Neural progenitor cell (in vitro differentiated cells): ENCODE results near the gene ARMC9.

Experiments
- EZH2 ChIP-seq: fragments of 200-600 bp; sonication (generic); IDR thresholded peaks from 2 replicates; pipeline ENCODE4 v1.6.1; 2017; ENCODE audit warnings: antibody characterized with exemption, mild to moderate bottlenecking, moderate library complexity
- EZH2phosphoT487 ChIP-seq: fragments of 200-600 bp; sonication (generic); IDR thresholded peaks from 2 replicates; pipeline ENCODE4 v1.6.1; 2017; ENCODE audit warnings: antibody characterized with exemption
- TF ChIP-seq, protein P1 (sequence below): fragments of 200-600 bp; sonication (generic); IDR thresholded peaks from 2 replicates; pipeline ENCODE4 v1.5.1; 2017; ENCODE audit warnings: antibody characterized with exemption, mild to moderate bottlenecking

DNA sequence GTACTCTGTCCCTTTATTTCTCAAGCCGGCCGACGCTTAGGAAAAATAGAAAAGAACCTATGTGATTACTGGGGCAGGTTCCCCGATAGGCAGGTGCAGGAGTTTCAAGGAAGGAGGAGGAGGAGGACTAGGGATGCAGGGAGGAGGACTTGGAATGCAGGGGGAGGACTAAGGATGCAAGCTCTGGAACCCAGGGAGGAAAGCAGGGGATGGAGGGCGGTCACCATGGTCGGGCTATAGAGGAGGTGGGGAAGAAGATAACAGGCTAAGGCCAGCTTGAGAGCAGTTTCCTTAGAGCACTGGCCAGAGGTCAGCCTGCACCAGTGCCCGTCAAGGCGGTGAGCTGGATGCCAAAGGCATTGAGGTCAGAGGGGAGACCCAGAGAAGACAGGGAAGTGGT is 178.4 kb downstream of the ARMC9 start:
- TF ChIP-seq, protein P1, sequence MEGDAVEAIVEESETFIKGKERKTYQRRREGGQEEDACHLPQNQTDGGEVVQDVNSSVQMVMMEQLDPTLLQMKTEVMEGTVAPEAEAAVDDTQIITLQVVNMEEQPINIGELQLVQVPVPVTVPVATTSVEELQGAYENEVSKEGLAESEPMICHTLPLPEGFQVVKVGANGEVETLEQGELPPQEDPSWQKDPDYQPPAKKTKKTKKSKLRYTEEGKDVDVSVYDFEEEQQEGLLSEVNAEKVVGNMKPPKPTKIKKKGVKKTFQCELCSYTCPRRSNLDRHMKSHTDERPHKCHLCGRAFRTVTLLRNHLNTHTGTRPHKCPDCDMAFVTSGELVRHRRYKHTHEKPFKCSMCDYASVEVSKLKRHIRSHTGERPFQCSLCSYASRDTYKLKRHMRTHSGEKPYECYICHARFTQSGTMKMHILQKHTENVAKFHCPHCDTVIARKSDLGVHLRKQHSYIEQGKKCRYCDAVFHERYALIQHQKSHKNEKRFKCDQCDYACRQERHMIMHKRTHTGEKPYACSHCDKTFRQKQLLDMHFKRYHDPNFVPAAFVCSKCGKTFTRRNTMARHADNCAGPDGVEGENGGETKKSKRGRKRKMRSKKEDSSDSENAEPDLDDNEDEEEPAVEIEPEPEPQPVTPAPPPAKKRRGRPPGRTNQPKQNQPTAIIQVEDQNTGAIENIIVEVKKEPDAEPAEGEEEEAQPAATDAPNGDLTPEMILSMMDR: no peak
- TF ChIP-seq EZH2phosphoT487 (no peak), EZH2 (no peak)
